Neural progenitor cell (in vitro differentiated cells): ENCODE results near the gene CILP.

Experiments used
- CTCF ChIP-seq: fragments of 200-600 bp; sonication (generic); IDR thresholded peaks from 2 replicates; pipeline ENCODE4 v1.5.1; 2017; ENCODE audit warnings: antibody characterized with exemption, mild to moderate bottlenecking
- EZH2phosphoT487 ChIP-seq: fragments of 200-600 bp; sonication (generic); IDR thresholded peaks from 2 replicates; pipeline ENCODE4 v1.6.1; 2017; ENCODE audit warnings: antibody characterized with exemption

- TF ChIP-seq CTCF (no peak), EZH2phosphoT487 (no peak)
Measured at GRCh38 chr15:65201918-65202317, 9.4 kb downstream of the CILP start.
